Activated T-cell treated with anti-CD3 and anti-CD28 coated beads for 1 hour (primary cell): Measurements from ENCODE around the gene PLEKHJ1.

Experiments
- DNase-seq: peaks from one replicate; pipeline ENCODE4 v3.0.0-alpha.2; 2020; ENCODE audit warnings: low read depth

The PLEKHJ1 gene

GRCh38 chr19:2195914-2196313 lies 40.2 kb downstream of the PLEKHJ1 start:
- DNase-seq, result no peak

- no peak for DNase-seq
Observed at GRCh38 chr19:2195361-2195760, 40.8 kb downstream of the PLEKHJ1 start.

- no peak for DNase-seq
Observed at GRCh38 chr19:2194513-2195078, 41.5 kb downstream of the PLEKHJ1 start.

- no peak for DNase-seq
Observed at GRCh38 chr19:2193807-2194206, 42.3 kb downstream of the PLEKHJ1 start.

- no peak for DNase-seq
Observed at GRCh38 chr19:2192862-2193261, 43.3 kb downstream of the PLEKHJ1 start.

- DNase-seq, result no peak
Observed at GRCh38 chr19:2191456-2192310, 44.4 kb downstream of the PLEKHJ1 start.

GRCh38 chr19:2190848-2191455 lies 45.2 kb downstream of the PLEKHJ1 start:
- DNase-seq, result no peak

GRCh38 chr19:2189880-2190279 lies 46.2 kb downstream of the PLEKHJ1 start:
- no peak for DNase-seq

- no peak for DNase-seq
Observed at GRCh38 chr19:2188708-2189385, 47.3 kb downstream of the PLEKHJ1 start.

- DNase-seq, result no peak
Observed at GRCh38 chr19:2187159-2187558, 49.0 kb downstream of the PLEKHJ1 start.

- DNase-seq, result no peak
Observed at GRCh38 chr19:2186071-2186846, 49.9 kb downstream of the PLEKHJ1 start.

GRCh38 chr19:2185734-2186070 lies 50.4 kb downstream of the PLEKHJ1 start:
- DNase-seq, result no peak

- no peak for DNase-seq
Observed at GRCh38 chr19:2184422-2184975, 51.6 kb downstream of the PLEKHJ1 start.
